A673 (cell line): ENCODE measurements around the gene RASGRF1. TPM values are rescaled to one million over a fixed set of nuclear protein-coding genes. Genes with fewer than 3 reads are reported as not detected.

Experiments
- BruUV-seq: library from RNA; stranded (reverse); fragments of 400-500 nt; replicated peaks from 2 replicates; lab custom pipeline; 2021; lab: Mats Ljungman, UMichigan
- CTCF ChIA-PET: fragments of 300-600 bp; sonication (Branson Sonifier 250); formaldehyde crosslinking; loops from one replicate; lab custom pipeline; 2022; ENCODE audit warnings: antibody characterized with exemption; lab: Charles Lee
- POLR2A ChIA-PET: fragments of 300-600 bp; sonication (Branson Sonifier 250); formaldehyde crosslinking; loops from one replicate; lab custom pipeline; 2022; ENCODE audit warnings: antibody characterized with exemption; ENCODE audit not compliant: low non-redundant PET; lab: Charles Lee
- DNase-seq: peaks from one replicate; pipeline ENCODE4 v3.0.0-alpha.2; 2015; ENCODE audit warnings: low spot score
- H3K27ac ChIP-seq: fragments of 200-600 bp; sonication (generic); 2 replicates; pipeline ENCODE4 v1.5.1; 2016; ENCODE audit warnings: mixed run types, low read depth, mild to moderate bottlenecking, mixed read lengths, antibody characterized with exemption, low read length; ENCODE audit not compliant: poor library complexity, severe bottlenecking
- H3K27me3 ChIP-seq: fragments of 200-600 bp; sonication (generic); replicated peaks from 2 replicates; pipeline ENCODE4 v1.6.1; 2017; ENCODE audit warnings: mixed run types, low read depth, mild to moderate bottlenecking, mixed read lengths, antibody characterized with exemption, low read length; ENCODE audit not compliant: insufficient read depth, poor library complexity
- H3K36me3 ChIP-seq: fragments of 200-600 bp; sonication (generic); 2 replicates; pipeline ENCODE4 v1.6.1; 2016; ENCODE audit warnings: mixed run types, mild to moderate bottlenecking, mixed read lengths, antibody characterized with exemption, low read length; ENCODE audit not compliant: insufficient read depth, poor library complexity, severe bottlenecking
- H3K4me1 ChIP-seq: fragments of 200-600 bp; sonication (generic); 2 replicates; pipeline ENCODE4 v1.6.1; 2017; ENCODE audit warnings: mixed run types, mild to moderate bottlenecking, mixed read lengths, antibody characterized with exemption, low read length; ENCODE audit not compliant: insufficient read depth, poor library complexity, severe bottlenecking
- H3K4me3 ChIP-seq: fragments of 200-600 bp; sonication (generic); 2 replicates; pipeline ENCODE4 v1.5.1; 2016; ENCODE audit warnings: low read depth, mixed run types, mild to moderate bottlenecking, mixed read lengths, low read length; ENCODE audit not compliant: poor library complexity, severe bottlenecking
- H3K9me3 ChIP-seq: fragments of 200-600 bp; sonication (generic); 2 replicates; pipeline ENCODE4 v1.6.1; 2016; ENCODE audit warnings: mixed run types, low read depth, mild to moderate bottlenecking, mixed read lengths, antibody characterized with exemption, low read length; ENCODE audit not compliant: poor library complexity, severe bottlenecking
- EZH2 ChIP-seq: fragments of 200-600 bp; sonication (generic); IDR thresholded peaks from 2 replicates; pipeline ENCODE4 v1.6.1; 2017; ENCODE audit warnings: borderline replicate concordance, low read depth, mild to moderate bottlenecking, mixed read lengths, antibody characterized with exemption, low read length; ENCODE audit not compliant: poor library complexity, severe bottlenecking
- intact Hi-C: fragments of 100-400 bp; cut with micrococcal nuclease; formaldehyde crosslinking; loops from one replicate; pipeline ENCODE4 v1.10.0; 2022; ENCODE audit not compliant: unreplicated experiment
- total RNA-seq: library from RNA; stranded (reverse); gene quantifications from 2 replicates; pipeline ENCODE4 v1.2.3, GENCODE V29; 2021
- TF ChIP-seq, protein P1 (sequence below): fragments of 300-800, 200-600 bp; sonication (generic); conservative IDR thresholded peaks from 2 replicates; pipeline ENCODE4 v1.5.1; 2017; ENCODE audit warnings: low read depth, mild to moderate bottlenecking, antibody characterized with exemption, low read length, moderate library complexity, mixed read lengths

RASGRF1 gene
- total RNA-seq, 1 experiment from 2014 or later, result 0.73 TPM

DNA sequence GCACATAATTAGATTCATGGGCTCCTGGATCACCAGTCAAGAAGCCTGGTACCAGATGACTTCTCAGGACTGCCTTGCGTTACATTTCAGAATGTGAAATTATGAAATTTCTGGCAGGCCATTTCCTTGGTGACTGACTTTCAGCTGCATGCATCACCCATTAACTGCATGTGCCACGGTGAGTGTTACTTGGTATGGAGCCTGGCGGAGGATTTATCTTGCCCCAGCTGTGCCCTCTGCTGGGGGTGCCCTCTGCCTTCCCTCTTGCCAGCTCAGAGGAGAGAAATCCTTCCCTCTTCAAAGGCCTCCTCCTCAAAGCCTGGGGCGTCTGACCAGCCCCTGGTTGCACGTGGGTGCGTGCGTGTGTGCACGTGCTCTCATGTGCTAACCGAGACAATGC, 88.0 kb downstream of the RASGRF1 start:
- TF ChIP-seq, protein P1, sequence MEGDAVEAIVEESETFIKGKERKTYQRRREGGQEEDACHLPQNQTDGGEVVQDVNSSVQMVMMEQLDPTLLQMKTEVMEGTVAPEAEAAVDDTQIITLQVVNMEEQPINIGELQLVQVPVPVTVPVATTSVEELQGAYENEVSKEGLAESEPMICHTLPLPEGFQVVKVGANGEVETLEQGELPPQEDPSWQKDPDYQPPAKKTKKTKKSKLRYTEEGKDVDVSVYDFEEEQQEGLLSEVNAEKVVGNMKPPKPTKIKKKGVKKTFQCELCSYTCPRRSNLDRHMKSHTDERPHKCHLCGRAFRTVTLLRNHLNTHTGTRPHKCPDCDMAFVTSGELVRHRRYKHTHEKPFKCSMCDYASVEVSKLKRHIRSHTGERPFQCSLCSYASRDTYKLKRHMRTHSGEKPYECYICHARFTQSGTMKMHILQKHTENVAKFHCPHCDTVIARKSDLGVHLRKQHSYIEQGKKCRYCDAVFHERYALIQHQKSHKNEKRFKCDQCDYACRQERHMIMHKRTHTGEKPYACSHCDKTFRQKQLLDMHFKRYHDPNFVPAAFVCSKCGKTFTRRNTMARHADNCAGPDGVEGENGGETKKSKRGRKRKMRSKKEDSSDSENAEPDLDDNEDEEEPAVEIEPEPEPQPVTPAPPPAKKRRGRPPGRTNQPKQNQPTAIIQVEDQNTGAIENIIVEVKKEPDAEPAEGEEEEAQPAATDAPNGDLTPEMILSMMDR, result no peak
- no peak for TF ChIP-seq EZH2
- H3K27me3 ChIP-seq, result no peaks in the 10 kb centered on the region
- no peaks in the 10 kb centered on the region for H3K36me3 ChIP-seq
- no TSS peak for BruUV-seq
- intact Hi-C loops, result no loop called here
- no peak overlapping the region for H3K27ac ChIP-seq
- H3K4me3 ChIP-seq, result no peak overlapping the region
- no peaks in the 10 kb centered on the region for H3K9me3 ChIP-seq
- peaks cover 17% of the 10 kb centered on the region for H3K4me1 ChIP-seq
- ChIA-PET POLR2A (no interaction called here), CTCF (no interaction called here)
- no peak for DNase-seq

DNA sequence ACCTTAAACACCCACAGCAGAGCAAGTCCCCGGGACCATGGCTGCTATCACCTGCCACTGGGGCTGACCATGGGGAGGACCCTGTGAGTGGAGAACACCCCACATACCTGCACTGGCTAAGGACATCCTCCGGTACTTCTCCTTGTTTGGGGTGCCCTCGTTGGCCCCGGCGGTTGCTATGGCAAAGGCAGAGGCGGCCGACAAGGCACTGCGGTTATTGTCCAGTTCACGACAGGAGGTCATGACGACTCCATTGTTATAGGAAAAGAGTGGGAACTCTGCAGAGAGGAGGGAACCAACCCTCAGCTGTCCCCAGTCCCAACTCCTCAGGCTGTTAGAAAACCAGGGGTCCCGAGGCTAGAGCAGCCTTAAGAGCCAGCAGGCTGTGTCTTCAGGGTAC, 90.9 kb downstream of the RASGRF1 start:
- H3K4me1 ChIP-seq, result peaks cover 13% of the 10 kb centered on the region
- no peaks in the 10 kb centered on the region for H3K36me3 ChIP-seq
- no peak for TF ChIP-seq EZH2
- TF ChIP-seq, protein P1, result no peak
- no peaks in the 10 kb centered on the region for H3K9me3 ChIP-seq
- no peak for DNase-seq
- no peak overlapping the region for H3K27ac ChIP-seq
- CTCF ChIA-PET, result no interaction called here
- BruUV-seq, result no TSS peak
- intact Hi-C loops, result no loop called here
- POLR2A ChIA-PET, result no interaction called here
- H3K27me3 ChIP-seq, result no peaks in the 10 kb centered on the region
- H3K4me3 ChIP-seq, result no peak overlapping the region

DNA sequence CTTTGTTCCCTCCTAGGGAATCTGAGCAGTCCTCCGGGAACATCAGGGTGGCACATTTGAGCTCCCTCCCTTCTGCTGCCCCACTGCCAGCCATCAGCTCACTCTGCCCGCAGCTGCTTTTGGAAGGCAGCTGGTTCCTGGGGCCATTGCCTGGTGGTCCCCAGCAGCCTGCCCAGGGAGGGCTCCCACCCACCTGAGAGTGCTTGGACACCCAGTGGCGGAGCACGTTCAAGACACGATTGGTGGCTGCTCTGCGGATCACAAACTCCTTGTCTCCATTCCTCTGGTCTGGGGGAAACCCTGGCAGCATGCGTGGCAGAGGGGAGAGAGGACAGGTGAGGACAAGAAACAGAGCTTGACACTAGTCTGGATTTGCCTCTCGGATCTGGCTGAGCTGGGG, 92.1 kb downstream of the RASGRF1 start:
- H3K27ac ChIP-seq, result no peak overlapping the region
- peaks cover 1% of the 10 kb centered on the region for H3K4me1 ChIP-seq
- no peaks in the 10 kb centered on the region for H3K36me3 ChIP-seq
- no peaks in the 10 kb centered on the region for H3K27me3 ChIP-seq
- H3K9me3 ChIP-seq, result no peaks in the 10 kb centered on the region
- ChIA-PET POLR2A (no interaction called here), CTCF (no interaction called here)
- BruUV-seq, result no TSS peak
- intact Hi-C loops, result no loop called here
- no peak for TF ChIP-seq EZH2
- TF ChIP-seq, protein P1, result no peak
- H3K4me3 ChIP-seq, result no peak overlapping the region
- no peak for DNase-seq
